K562 (cell line): ENCODE data around the gene KAT5. TPM values are rescaled to one million over a fixed set of nuclear protein-coding genes. Genes with fewer than 3 reads are reported as not detected.

Experiments used
- ARID1B ChIP-seq: fragments of 450-650 bp; IDR thresholded peaks from 2 replicates; pipeline ENCODE4 v1.6.1; 2016; ENCODE audit warnings: antibody characterized with exemption, mild to moderate bottlenecking, inconsistent platforms
- ETV1 ChIP-seq: fragments of 450-650 bp; conservative IDR thresholded peaks from 2 replicates; pipeline ENCODE4 v1.6.1; 2016; ENCODE audit warnings: missing genetic modification characterization, control low read depth, low read depth, missing compliant biosample characterization
- GABPA ChIP-seq: fragments of 200-800 bp; sonication (Bioruptor generic); conservative IDR thresholded peaks from 2 replicates; pipeline ENCODE4 v1.6.1; 2016; ENCODE audit warnings: low read depth, missing genetic modification characterization, missing compliant biosample characterization
- JUN ChIP-seq, 2 experiments: sonication (generic) in 1 of 2; formaldehyde crosslinking in 1 of 2; IDR thresholded peaks; 2 replicates each; pipeline versions ENCODE4 v1.6.1 to v1.8.0; 2012 to 2022; ENCODE audit warnings: borderline replicate concordance in 2 of 2, mild to moderate bottlenecking in 2 of 2, improper control_type of control experiment in 1 of 2, low read depth in 1 of 2, low read length in 1 of 2, missing genetic modification reagents in 1 of 2
- MYC ChIP-seq, 2 experiments: fragments of 250-450 bp in 1 of 2; sonication (Bioruptor Pico) in 1 of 2; IDR thresholded peaks; 2 replicates each; pipeline versions ENCODE4 v1.5.1 to v1.6.1; 2012 to 2021; ENCODE audit warnings: low read depth in 2 of 2, borderline replicate concordance in 1 of 2, improper control_type of control experiment in 1 of 2, low read length in 1 of 2, mild to moderate bottlenecking in 1 of 2, moderate library complexity in 1 of 2
- PCBP1 ChIP-seq: fragments of 200-400 bp; formaldehyde crosslinking; IDR thresholded peaks from 2 replicates; pipeline ENCODE4 v1.6.1; 2018; ENCODE audit warnings: mild to moderate bottlenecking, low read depth, low read length; ENCODE audit not compliant: poor library complexity, severe bottlenecking
- PHF21A ChIP-seq: fragments of 450-650 bp; IDR thresholded peaks from 2 replicates; pipeline ENCODE4 v1.6.1; 2017; ENCODE audit warnings: low read depth, borderline replicate concordance
- RBM14 ChIP-seq: fragments of 200-400 bp; formaldehyde crosslinking; IDR thresholded peaks from 2 replicates; pipeline ENCODE4 v1.6.1; 2018; ENCODE audit warnings: low read depth, mild to moderate bottlenecking, low read length, moderate library complexity, borderline replicate concordance; ENCODE audit not compliant: insufficient read depth
- SMARCB1 ChIP-seq: IDR thresholded peaks from 2 replicates; pipeline ENCODE4 v1.6.1; 2011; ENCODE audit warnings: improper control_type of control experiment, low read depth; ENCODE audit not compliant: insufficient read length
- ZNF324 ChIP-seq: fragments of 250-450 bp; sonication (Bioruptor Pico); IDR thresholded peaks from 2 replicates; pipeline ENCODE4 v1.4.0; 2020; ENCODE audit warnings: mild to moderate bottlenecking
- ZNF644 ChIP-seq: fragments of 200-800 bp; sonication (Bioruptor generic); IDR thresholded peaks from 2 replicates; pipeline ENCODE4 v1.6.1; 2016; ENCODE audit warnings: low read depth, missing genetic modification characterization, missing compliant biosample characterization
- polyA plus RNA-seq, 8 experiments: library from polyadenylated mRNA; depleted of rRNA in 4 of 8; stranded (reverse) in 5 of 8; unstranded in 3 of 8; fragments of >200 nt; fragmentation: Nextera tagmentation in 2 of 8; fragmentation: Illumina TruSeq in 1 of 8; extraction: Ambion mirVana in 2 of 8; extraction: Trizol in 1 of 8; gene quantifications; 2 replicates each; pipeline versions ENCODE4 v1.2.1 to v1.2.3, GENCODE V29; 2011 to 2014; ENCODE audit warnings: inconsistent platforms in 1 of 8, missing spikeins in 1 of 8
- total RNA-seq, 7 experiments: library from RNA; depleted of rRNA in 6 of 7; stranded (reverse); fragments of >200 nt in 6 of 7; fragmentation: Illumina TruSeq in 2 of 7; extraction: Trizol in 2 of 7; gene quantifications; 2 replicates each; pipeline versions ENCODE4 v1.2.1 to v1.2.3, GENCODE V29; 2011 to 2021; ENCODE audit warnings: low replicate concordance in 1 of 7
- TF ChIP-seq, protein P1 (sequence below): fragments of 200-600 bp; sonication (generic); IDR thresholded peaks from one replicate; pipeline ENCODE4 v1.6.1; 2012; ENCODE audit warnings: mild to moderate bottlenecking, low read depth, low read length, inconsistent platforms
- TF ChIP-seq, protein P2 (sequence below): sonication (generic); formaldehyde crosslinking; IDR thresholded peaks from 2 replicates; pipeline ENCODE4 v1.8.1; 2023; ENCODE audit warnings: mild to moderate bottlenecking, missing genetic modification reagents

The KAT5 gene
- total and polyA plus RNA-seq, 9 of the 15 experiments (the other 6 are each of a cell fraction or from before 2014, with no cell fraction given): 3.6 to 76.8 (median 52.7) TPM

DNA sequence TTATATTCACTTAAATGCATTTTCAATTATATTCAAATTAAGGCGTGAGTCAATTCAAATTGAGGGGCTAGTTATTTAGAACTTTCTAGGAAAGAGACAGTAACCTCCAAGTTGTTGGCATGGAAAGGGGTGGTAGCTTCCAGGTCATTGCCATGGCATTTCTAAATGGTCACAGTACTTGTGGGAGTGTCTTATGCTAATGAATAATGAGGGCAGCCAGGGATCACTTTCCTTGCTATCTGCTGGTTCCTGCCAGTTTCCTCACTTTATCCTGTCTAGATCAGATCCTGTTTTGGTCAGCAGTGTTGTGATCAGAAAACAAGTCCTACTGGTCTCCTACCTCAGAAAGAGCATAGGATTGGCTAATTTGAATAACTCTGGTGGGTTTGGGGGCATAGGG, 30.3 kb downstream of the KAT5 start (continued):
- TF ChIP-seq, protein P1, sequence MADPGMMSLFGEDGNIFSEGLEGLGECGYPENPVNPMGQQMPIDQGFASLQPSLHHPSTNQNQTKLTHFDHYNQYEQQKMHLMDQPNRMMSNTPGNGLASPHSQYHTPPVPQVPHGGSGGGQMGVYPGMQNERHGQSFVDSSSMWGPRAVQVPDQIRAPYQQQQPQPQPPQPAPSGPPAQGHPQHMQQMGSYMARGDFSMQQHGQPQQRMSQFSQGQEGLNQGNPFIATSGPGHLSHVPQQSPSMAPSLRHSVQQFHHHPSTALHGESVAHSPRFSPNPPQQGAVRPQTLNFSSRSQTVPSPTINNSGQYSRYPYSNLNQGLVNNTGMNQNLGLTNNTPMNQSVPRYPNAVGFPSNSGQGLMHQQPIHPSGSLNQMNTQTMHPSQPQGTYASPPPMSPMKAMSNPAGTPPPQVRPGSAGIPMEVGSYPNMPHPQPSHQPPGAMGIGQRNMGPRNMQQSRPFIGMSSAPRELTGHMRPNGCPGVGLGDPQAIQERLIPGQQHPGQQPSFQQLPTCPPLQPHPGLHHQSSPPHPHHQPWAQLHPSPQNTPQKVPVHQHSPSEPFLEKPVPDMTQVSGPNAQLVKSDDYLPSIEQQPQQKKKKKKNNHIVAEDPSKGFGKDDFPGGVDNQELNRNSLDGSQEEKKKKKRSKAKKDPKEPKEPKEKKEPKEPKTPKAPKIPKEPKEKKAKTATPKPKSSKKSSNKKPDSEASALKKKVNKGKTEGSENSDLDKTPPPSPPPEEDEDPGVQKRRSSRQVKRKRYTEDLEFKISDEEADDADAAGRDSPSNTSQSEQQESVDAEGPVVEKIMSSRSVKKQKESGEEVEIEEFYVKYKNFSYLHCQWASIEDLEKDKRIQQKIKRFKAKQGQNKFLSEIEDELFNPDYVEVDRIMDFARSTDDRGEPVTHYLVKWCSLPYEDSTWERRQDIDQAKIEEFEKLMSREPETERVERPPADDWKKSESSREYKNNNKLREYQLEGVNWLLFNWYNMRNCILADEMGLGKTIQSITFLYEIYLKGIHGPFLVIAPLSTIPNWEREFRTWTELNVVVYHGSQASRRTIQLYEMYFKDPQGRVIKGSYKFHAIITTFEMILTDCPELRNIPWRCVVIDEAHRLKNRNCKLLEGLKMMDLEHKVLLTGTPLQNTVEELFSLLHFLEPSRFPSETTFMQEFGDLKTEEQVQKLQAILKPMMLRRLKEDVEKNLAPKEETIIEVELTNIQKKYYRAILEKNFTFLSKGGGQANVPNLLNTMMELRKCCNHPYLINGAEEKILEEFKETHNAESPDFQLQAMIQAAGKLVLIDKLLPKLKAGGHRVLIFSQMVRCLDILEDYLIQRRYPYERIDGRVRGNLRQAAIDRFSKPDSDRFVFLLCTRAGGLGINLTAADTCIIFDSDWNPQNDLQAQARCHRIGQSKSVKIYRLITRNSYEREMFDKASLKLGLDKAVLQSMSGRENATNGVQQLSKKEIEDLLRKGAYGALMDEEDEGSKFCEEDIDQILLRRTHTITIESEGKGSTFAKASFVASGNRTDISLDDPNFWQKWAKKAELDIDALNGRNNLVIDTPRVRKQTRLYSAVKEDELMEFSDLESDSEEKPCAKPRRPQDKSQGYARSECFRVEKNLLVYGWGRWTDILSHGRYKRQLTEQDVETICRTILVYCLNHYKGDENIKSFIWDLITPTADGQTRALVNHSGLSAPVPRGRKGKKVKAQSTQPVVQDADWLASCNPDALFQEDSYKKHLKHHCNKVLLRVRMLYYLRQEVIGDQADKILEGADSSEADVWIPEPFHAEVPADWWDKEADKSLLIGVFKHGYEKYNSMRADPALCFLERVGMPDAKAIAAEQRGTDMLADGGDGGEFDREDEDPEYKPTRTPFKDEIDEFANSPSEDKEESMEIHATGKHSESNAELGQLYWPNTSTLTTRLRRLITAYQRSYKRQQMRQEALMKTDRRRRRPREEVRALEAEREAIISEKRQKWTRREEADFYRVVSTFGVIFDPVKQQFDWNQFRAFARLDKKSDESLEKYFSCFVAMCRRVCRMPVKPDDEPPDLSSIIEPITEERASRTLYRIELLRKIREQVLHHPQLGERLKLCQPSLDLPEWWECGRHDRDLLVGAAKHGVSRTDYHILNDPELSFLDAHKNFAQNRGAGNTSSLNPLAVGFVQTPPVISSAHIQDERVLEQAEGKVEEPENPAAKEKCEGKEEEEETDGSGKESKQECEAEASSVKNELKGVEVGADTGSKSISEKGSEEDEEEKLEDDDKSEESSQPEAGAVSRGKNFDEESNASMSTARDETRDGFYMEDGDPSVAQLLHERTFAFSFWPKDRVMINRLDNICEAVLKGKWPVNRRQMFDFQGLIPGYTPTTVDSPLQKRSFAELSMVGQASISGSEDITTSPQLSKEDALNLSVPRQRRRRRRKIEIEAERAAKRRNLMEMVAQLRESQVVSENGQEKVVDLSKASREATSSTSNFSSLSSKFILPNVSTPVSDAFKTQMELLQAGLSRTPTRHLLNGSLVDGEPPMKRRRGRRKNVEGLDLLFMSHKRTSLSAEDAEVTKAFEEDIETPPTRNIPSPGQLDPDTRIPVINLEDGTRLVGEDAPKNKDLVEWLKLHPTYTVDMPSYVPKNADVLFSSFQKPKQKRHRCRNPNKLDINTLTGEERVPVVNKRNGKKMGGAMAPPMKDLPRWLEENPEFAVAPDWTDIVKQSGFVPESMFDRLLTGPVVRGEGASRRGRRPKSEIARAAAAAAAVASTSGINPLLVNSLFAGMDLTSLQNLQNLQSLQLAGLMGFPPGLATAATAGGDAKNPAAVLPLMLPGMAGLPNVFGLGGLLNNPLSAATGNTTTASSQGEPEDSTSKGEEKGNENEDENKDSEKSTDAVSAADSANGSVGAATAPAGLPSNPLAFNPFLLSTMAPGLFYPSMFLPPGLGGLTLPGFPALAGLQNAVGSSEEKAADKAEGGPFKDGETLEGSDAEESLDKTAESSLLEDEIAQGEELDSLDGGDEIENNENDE: no peak
- no peak for TF ChIP-seq PHF21A
- TF ChIP-seq ZNF324 (CRISPR knock-in tag): no peak
- TF ChIP-seq PCBP1: no peak
- no peak for TF ChIP-seq ARID1B
- no peak for TF ChIP-seq ZNF644 (tag)
- TF ChIP-seq GABPA: peak; percentile 44
- TF ChIP-seq SMARCB1: no peak
- TF ChIP-seq RBM14: no peak
- TF ChIP-seq JUN (IDR thresholded peaks at IDR 0.05; ENCODE audit: borderline replicate concordance, low read depth, low read length): no peak
- TF ChIP-seq JUN (CRISPR knock-in tag; IDR thresholded peaks at IDR 0.05; ENCODE audit: borderline replicate concordance): no peak
- TF ChIP-seq, protein P2, sequence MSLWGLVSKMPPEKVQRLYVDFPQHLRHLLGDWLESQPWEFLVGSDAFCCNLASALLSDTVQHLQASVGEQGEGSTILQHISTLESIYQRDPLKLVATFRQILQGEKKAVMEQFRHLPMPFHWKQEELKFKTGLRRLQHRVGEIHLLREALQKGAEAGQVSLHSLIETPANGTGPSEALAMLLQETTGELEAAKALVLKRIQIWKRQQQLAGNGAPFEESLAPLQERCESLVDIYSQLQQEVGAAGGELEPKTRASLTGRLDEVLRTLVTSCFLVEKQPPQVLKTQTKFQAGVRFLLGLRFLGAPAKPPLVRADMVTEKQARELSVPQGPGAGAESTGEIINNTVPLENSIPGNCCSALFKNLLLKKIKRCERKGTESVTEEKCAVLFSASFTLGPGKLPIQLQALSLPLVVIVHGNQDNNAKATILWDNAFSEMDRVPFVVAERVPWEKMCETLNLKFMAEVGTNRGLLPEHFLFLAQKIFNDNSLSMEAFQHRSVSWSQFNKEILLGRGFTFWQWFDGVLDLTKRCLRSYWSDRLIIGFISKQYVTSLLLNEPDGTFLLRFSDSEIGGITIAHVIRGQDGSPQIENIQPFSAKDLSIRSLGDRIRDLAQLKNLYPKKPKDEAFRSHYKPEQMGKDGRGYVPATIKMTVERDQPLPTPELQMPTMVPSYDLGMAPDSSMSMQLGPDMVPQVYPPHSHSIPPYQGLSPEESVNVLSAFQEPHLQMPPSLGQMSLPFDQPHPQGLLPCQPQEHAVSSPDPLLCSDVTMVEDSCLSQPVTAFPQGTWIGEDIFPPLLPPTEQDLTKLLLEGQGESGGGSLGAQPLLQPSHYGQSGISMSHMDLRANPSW (CRISPR knock-in tag): no peak
- TF ChIP-seq MYC (IDR thresholded peaks at IDR 0.05; ENCODE audit: low read depth, low read length): no peak
- TF ChIP-seq MYC (CRISPR knock-in tag; IDR thresholded peaks at IDR 0.05; ENCODE audit: borderline replicate concordance, low read depth): no peak
- peak; percentile 46; the same call in 1 of the 2 replicates for TF ChIP-seq ETV1 (tag)
